Liver (tissue), 9 donors: Measurements from ENCODE around the gene CHI3L2. TPM values are rescaled to one million over a fixed set of nuclear protein-coding genes. Genes with fewer than 3 reads are reported as not detected.

Source experiments
- DNase-seq: peaks from one replicate; pipeline ENCODE4 v3.0.0-alpha.2; 2017; ENCODE audit warnings: low spot score
- H3K27ac ChIP-seq, 2 donors: one replicate each; pipeline ENCODE4 v1.7.0; 2013; ENCODE audit warnings: inconsistent platforms in 2 of 2, low read length in 2 of 2, control low read depth in 1 of 2, low read depth in 1 of 2, mild to moderate bottlenecking in 1 of 2
- H3K27me3 ChIP-seq, 4 donors: one replicate each; pipeline versions ENCODE4 v1.6.1 to v1.7.0; 2013; ENCODE audit warnings: low read length in 3 of 4, inconsistent platforms in 1 of 4, mild to moderate bottlenecking in 1 of 4, moderate library complexity in 1 of 4; ENCODE audit not compliant: control insufficient read depth in 4 of 4, insufficient read depth in 4 of 4
- H3K36me3 ChIP-seq, 4 donors: one replicate each; pipeline versions ENCODE4 v1.6.1 to v1.7.0; 2013; ENCODE audit warnings: low read length in 3 of 4, mild to moderate bottlenecking in 3 of 4, low read depth in 1 of 4, moderate library complexity in 1 of 4; ENCODE audit not compliant: control insufficient read depth in 4 of 4, insufficient read depth in 3 of 4
- H3K4me1 ChIP-seq, 4 donors: one replicate each; pipeline versions ENCODE4 v1.6.1 to v1.7.0; 2013; ENCODE audit warnings: low read length in 3 of 4, mild to moderate bottlenecking in 3 of 4, moderate library complexity in 1 of 4; ENCODE audit not compliant: control insufficient read depth in 4 of 4, insufficient read depth in 4 of 4
- H3K4me3 ChIP-seq, 3 donors: one replicate each; pipeline versions ENCODE4 v1.6.1 to v1.7.0; 2013; ENCODE audit warnings: low read length in 3 of 3, control low read depth in 1 of 3, low read depth in 1 of 3, mild to moderate bottlenecking in 1 of 3
- H3K9ac ChIP-seq, 2 donors: one replicate each; pipeline ENCODE4 v1.7.0; 2013; ENCODE audit warnings: low read length in 2 of 2, mild to moderate bottlenecking in 2 of 2, moderate library complexity in 2 of 2, control low read depth in 1 of 2, low read depth in 1 of 2
- H3K9me3 ChIP-seq, 4 donors: one replicate each; pipeline versions ENCODE4 v1.6.1 to v1.7.0; 2013; ENCODE audit warnings: low read length in 3 of 4; ENCODE audit not compliant: control insufficient read depth in 4 of 4
- ATF3 ChIP-seq: IDR thresholded peaks from 2 replicates; pipeline ENCODE4 v1.6.1; 2016; ENCODE audit warnings: antibody characterized with exemption
- CTCF ChIP-seq: fragments of 150-350 bp; IDR thresholded peaks from 2 replicates; pipeline ENCODE4 v1.5.1; 2017; ENCODE audit warnings: improper control_type of control experiment, low read depth, low read length; ENCODE audit not compliant: missing input control
- EGR1 ChIP-seq, 2 donors: IDR thresholded peaks; 2 replicates each; pipeline ENCODE4 v1.6.1; 2016 to 2018; ENCODE audit warnings: antibody characterized with exemption in 2 of 2, low read depth in 2 of 2
- FOXA1 ChIP-seq: IDR thresholded peaks from 2 replicates; pipeline ENCODE4 v1.6.1; 2016; ENCODE audit warnings: antibody characterized with exemption
- FOXA2 ChIP-seq: IDR thresholded peaks from 2 replicates; pipeline ENCODE4 v1.6.1; 2016; ENCODE audit warnings: antibody characterized with exemption
- GABPA ChIP-seq, 2 donors: IDR thresholded peaks in 1 of 2; conservative IDR thresholded peaks in 1 of 2; 2 replicates each; pipeline ENCODE4 v1.6.1; 2016; ENCODE audit warnings: antibody characterized with exemption in 2 of 2, mild to moderate bottlenecking in 1 of 2, moderate library complexity in 1 of 2
- HNF4A ChIP-seq, 2 donors: conservative IDR thresholded peaks; 2 replicates each; pipeline ENCODE4 v1.6.1; 2016; ENCODE audit warnings: antibody characterized with exemption in 2 of 2, mild to moderate bottlenecking in 2 of 2
- HNF4G ChIP-seq: IDR thresholded peaks from 2 replicates; pipeline ENCODE4 v1.6.1; 2016; ENCODE audit warnings: antibody characterized with exemption
- JUND ChIP-seq, 2 donors: IDR thresholded peaks; 2 replicates each; pipeline ENCODE4 v1.6.1; 2016; ENCODE audit warnings: antibody characterized with exemption in 2 of 2
- MAX ChIP-seq: IDR thresholded peaks from 2 replicates; pipeline ENCODE4 v1.6.1; 2016; ENCODE audit warnings: antibody characterized with exemption
- NR2F2 ChIP-seq: IDR thresholded peaks from 2 replicates; pipeline ENCODE4 v1.6.1; 2016; ENCODE audit warnings: antibody characterized with exemption
- RAD21 ChIP-seq, 2 donors: IDR thresholded peaks; 2 replicates each; pipeline ENCODE4 v1.6.1; 2016; ENCODE audit warnings: antibody characterized with exemption in 2 of 2, mild to moderate bottlenecking in 2 of 2
- REST ChIP-seq: IDR thresholded peaks from 2 replicates; pipeline ENCODE4 v1.6.1; 2016; ENCODE audit warnings: antibody characterized with exemption, mild to moderate bottlenecking
- RXRA ChIP-seq, 2 donors: IDR thresholded peaks; 2 replicates each; pipeline ENCODE4 v1.6.1; 2017 to 2018; ENCODE audit warnings: antibody characterized with exemption in 2 of 2, mild to moderate bottlenecking in 1 of 2
- SP1 ChIP-seq: IDR thresholded peaks from 2 replicates; pipeline ENCODE4 v1.6.1; 2018; ENCODE audit warnings: antibody characterized with exemption, mild to moderate bottlenecking
- TAF1 ChIP-seq: conservative IDR thresholded peaks from 2 replicates; pipeline ENCODE4 v1.6.1; 2016; ENCODE audit warnings: antibody characterized with exemption, mild to moderate bottlenecking
- YY1 ChIP-seq: IDR thresholded peaks from 2 replicates; pipeline ENCODE4 v1.6.1; 2016; ENCODE audit warnings: antibody characterized with exemption, mild to moderate bottlenecking
- ZBTB33 ChIP-seq: IDR thresholded peaks from 2 replicates; pipeline ENCODE4 v1.6.1; 2016; ENCODE audit warnings: antibody characterized with exemption
- WGBS: extraction: QIAGEN DNeasy Blood & Tissue Kit; methylation state at CpG from one replicate; pipeline ENCODE4 v1.1.7; 2013; 5-methylcytosine and 5-hydroxymethylcytosine counted together
- polyA plus RNA-seq, 2 donors: library from polyadenylated mRNA; stranded (reverse) in 1 of 2; unstranded in 1 of 2; fragments of 200-250 nt in 1 of 2; fragments of >200 nt in 1 of 2; fragmentation: Nextera tagmentation in 1 of 2; extraction: Ambion mirVana in 1 of 2; gene quantifications; one replicate each; pipeline versions ENCODE4 v1.2.1 to v1.2.3, GENCODE V29; 2013 to 2015
- total RNA-seq, 2 donors: library from RNA; depleted of rRNA; stranded (reverse); fragments of >200 nt; gene quantifications; one replicate each; pipeline ENCODE4 v1.2.3, GENCODE V29; 2014
- donor health status: healthy.
- donor health status: healthy.
- donor health status: healthy.
- donor health status: healthy.
- donor health status: healthy.

The CHI3L2 gene
- total and polyA plus RNA-seq, 4 donors: 0.07 to 0.32 (median 0.24) TPM

GRCh38 chr1:111272081-111272480, 44.6 kb downstream of the CHI3L2 start:
- Histone ChIP-seq H3K9ac (no peak overlapping the region), H3K9me3 (peaks cover 2 to 8% (median 4%) of the 10 kb centered on the region in 4 donors), H3K27ac (no peak overlapping the region), H3K4me1 (peaks cover 0 to 6% (median under 1%) of the 10 kb centered on the region in 4 donors), H3K4me3 (no peak overlapping the region), H3K36me3 (no peaks in the 10 kb centered on the region), H3K27me3 (peaks cover 0 to 13% (median 5%) of the 10 kb centered on the region in 4 donors)
- 75% methylated on average over 3 of the region's 3 CpGs for WGBS
- no peak for DNase-seq
- TF ChIP-seq SP1 (no peak), ZBTB33 (no peak), MAX (no peak), CTCF (no peak), EGR1 (IDR thresholded peaks at IDR 0.05; ENCODE audit: low read depth in 2 of 2) (no peak), FOXA2 (no peak), GABPA (IDR thresholded peaks at IDR 0.05 in 1 of 2, conservative IDR thresholded peaks at IDR 0.05 in 1 of 2) (no peak), TAF1 (no peak), HNF4G (no peak), RAD21 (IDR thresholded peaks at IDR 0.05) (no peak), HNF4A (conservative IDR thresholded peaks at IDR 0.05) (no peak), JUND (IDR thresholded peaks at IDR 0.05) (no peak), NR2F2 (no peak)

GRCh38 chr1:111274653-111275052, 47.1 kb downstream of the CHI3L2 start:
- TF ChIP-seq RXRA (IDR thresholded peaks at IDR 0.05): no peak
- TF ChIP-seq RAD21 (IDR thresholded peaks at IDR 0.05): no peak
- TF ChIP-seq ATF3: no peak
- TF ChIP-seq JUND (IDR thresholded peaks at IDR 0.05): no peak
- TF ChIP-seq GABPA (IDR thresholded peaks at IDR 0.05 in 1 of 2, conservative IDR thresholded peaks at IDR 0.05 in 1 of 2): no peak
- no peak for TF ChIP-seq EGR1 (IDR thresholded peaks at IDR 0.05; ENCODE audit: low read depth in 2 of 2)
- TF ChIP-seq MAX: no peak
- no peak for TF ChIP-seq ZBTB33
- TF ChIP-seq SP1: no peak
- TF ChIP-seq NR2F2: no peak
- no peak for TF ChIP-seq HNF4A (conservative IDR thresholded peaks at IDR 0.05)
- no peak for TF ChIP-seq FOXA2
- TF ChIP-seq CTCF: no peak
- TF ChIP-seq REST: no peak
- no peak for TF ChIP-seq FOXA1
- no peak for TF ChIP-seq TAF1
- no peak for TF ChIP-seq HNF4G
- TF ChIP-seq YY1: no peak
- WGBS: 88% methylated on average over 4 of the region's 4 CpGs
- Histone ChIP-seq H3K4me1 (peaks cover 0 to 6% (median under 1%) of the 10 kb centered on the region in 4 donors), H3K27me3 (peaks cover 0 to 8% (median 5%) of the 10 kb centered on the region in 4 donors), H3K27ac (no peak overlapping the region), H3K4me3 (no peak overlapping the region), H3K9me3 (peaks cover 2 to 8% (median 4%) of the 10 kb centered on the region in 4 donors), H3K9ac (no peak overlapping the region), H3K36me3 (no peaks in the 10 kb centered on the region)
- DNase-seq: no peak
